Endothelial cell of hepatic sinusoid (primary cell): ENCODE measurements around the gene VDAC1.
"Not testable (repeated sequence)": the region's sequence is repeated elsewhere in the genome, so short reads cannot be mapped to it uniquely, and the experiment has no call there.

Source experiments
- in situ Hi-C: cut with HindIII; loops from 2 replicates; pipeline ENCODE4 v1.10.0; 2017; ENCODE audit warnings: low sequenced_read_pairs

The VDAC1 gene, protein sequence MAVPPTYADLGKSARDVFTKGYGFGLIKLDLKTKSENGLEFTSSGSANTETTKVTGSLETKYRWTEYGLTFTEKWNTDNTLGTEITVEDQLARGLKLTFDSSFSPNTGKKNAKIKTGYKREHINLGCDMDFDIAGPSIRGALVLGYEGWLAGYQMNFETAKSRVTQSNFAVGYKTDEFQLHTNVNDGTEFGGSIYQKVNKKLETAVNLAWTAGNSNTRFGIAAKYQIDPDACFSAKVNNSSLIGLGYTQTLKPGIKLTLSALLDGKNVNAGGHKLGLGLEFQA

DNA sequence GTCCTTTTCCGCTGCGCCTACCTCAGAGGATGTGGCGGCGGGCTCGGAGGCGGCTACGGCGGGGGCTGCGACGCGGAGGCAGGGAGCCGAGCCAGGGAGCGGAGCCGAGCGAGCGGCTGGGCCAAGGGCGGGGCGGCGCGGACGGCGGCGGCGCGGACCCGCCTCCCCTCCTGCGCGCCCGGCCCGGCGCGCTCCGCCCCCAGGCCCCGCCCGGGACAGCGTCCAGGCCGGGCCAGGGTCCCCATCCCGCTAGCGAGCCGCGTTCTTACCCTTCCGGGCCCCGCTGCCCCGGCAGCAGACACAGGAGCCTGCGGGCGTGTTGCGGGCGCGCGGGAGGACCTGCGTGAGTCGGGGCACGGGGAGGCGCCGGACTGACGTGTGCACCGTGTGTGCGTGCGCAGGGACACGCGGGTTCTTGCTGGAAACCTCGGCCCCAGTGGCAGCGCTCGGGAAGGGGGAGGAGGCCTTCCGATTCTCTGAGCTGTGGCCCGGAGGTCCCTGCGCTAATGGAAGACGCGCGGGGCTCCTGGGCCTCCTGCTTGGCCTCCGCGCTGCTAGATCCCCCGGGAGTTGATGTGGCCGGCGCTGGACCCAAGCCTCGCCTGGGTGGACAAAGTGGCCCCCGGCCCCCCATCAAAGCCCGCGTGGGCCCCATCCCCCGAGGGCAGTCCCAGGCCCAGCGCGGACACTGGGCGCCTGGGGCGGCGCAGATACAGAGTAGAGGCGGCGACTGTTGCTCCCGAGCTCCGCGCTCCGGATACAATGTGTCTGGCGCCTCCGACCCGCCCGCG lies at the start of gene VDAC1:
TSS of gene VDAC1 (minus strand) at position 350 of the 791 bp plus-strand sequence. CDS start 11,963 bp downstream, outside the sequence.
- in situ Hi-C loops = no loop called here

DNA sequence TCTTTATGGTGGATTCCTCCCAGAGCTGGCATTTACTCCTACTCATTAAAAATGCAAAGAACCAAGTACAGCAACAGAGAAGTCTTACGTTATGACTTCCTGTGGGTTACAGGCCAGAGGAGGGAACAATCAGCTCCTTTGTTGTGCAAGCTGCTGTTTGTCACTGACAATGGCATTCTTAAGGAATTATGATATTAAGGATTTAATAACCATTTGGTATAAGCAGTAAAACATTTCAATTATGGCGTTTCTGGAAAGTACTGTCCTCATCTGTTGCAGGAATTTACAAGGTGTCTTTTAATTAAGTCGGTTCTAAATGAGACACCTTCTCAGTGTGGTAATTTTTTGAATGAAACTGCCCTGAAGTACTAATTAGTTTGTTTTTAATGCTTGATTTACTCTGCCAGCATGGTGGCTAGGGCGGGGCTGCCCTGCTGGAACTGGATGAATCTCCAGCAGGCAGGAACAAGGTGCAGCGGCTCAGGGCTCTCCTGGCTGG lies 49.1 kb upstream of the VDAC1 start:
- in situ Hi-C loops = loop anchor here (5.0 kb wide), 2 partner anchors 33 to 93 kb away; no protein-coding TSS in a partner anchor

DNA sequence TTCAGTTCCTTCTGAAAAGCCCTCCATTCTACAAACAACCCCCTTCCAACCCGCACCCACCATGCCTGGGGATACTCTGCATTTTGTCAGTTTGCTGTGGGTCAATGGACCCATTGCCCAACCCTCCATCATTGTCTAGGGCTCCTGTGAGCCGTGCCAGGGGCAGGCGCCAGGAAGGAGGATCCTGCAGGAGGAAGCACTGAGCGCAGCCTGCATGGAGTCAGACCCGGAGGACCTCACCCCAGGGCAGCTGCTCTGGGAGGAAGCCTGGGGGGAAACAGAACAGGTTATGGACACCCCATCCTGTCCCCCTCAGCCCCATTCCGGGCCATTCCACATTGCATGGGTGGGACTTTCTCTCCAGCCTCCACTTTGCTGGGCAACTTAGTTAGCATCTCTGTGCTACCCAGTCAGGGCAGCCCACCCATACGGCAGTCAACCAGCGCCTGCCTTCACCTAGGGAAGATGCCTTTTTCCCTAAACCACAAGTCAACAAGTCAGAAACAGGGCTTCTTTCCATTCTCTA lies 48.6 kb upstream of the VDAC1 start:
- in situ Hi-C loops = loop anchor here (5.0 kb wide), 2 partner anchors 34 to 94 kb away; no protein-coding TSS in a partner anchor

DNA sequence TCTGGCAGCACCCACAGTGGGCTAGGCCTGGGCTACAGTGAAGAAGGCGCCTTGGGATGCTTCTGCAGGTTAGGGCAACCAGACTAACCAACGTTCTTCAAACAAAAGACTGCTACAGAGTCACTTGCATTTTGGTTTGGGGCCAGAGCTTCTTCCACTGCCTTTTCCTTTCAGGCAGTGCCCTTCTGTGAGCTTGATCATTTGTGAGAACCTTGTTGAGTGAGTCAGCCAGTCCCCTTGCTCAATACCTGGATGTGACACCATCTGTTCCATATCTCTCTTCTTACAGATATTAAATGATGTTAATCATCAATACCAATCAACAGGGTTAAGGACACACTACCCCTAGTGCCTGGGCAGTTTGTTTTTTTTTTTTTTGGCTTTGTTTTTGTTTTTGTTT lies 46.5 kb upstream of the VDAC1 start:
- in situ Hi-C loops = loop anchor here (5.0 kb wide), 2 partner anchors 36 to 96 kb away; no protein-coding TSS in a partner anchor

DNA sequence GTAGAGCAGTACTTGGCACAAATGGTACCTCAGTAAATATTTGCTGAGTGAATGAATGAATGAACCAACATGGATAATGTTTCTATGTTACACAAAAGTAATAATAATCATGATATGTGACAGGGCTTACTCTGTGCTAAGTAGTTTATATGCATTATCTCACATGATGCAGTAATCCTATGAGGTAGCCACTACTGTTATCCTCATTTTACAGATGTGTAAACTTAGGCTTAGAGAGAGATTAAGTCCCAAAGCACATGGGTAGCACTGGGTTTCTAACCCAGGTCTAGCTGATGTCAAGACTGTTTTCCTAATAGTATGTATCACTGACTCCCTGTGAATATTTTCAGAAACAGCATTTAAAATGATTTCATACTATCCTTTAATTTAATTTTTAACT lies 44.1 kb upstream of the VDAC1 start:
- in situ Hi-C loops = no loop called here

DNA sequence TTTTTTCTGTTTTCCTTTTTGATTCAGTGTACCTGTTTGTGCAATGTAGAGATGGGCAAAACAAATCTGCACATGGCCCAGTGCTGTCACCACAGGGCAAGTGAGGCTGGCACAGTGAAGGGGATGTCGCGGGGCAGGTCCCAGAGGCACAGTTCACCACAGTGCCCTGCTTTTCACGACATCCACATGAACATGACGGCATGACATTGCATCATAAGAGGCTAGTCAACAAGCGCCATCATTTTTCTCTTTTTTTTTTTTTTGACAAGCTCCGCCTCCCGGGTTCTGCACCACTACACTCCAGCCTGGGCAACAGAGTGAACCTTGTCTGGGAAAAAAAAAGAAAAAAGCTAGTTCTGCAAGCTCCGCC lies 42.9 kb upstream of the VDAC1 start:
- in situ Hi-C loops = no loop called here

DNA sequence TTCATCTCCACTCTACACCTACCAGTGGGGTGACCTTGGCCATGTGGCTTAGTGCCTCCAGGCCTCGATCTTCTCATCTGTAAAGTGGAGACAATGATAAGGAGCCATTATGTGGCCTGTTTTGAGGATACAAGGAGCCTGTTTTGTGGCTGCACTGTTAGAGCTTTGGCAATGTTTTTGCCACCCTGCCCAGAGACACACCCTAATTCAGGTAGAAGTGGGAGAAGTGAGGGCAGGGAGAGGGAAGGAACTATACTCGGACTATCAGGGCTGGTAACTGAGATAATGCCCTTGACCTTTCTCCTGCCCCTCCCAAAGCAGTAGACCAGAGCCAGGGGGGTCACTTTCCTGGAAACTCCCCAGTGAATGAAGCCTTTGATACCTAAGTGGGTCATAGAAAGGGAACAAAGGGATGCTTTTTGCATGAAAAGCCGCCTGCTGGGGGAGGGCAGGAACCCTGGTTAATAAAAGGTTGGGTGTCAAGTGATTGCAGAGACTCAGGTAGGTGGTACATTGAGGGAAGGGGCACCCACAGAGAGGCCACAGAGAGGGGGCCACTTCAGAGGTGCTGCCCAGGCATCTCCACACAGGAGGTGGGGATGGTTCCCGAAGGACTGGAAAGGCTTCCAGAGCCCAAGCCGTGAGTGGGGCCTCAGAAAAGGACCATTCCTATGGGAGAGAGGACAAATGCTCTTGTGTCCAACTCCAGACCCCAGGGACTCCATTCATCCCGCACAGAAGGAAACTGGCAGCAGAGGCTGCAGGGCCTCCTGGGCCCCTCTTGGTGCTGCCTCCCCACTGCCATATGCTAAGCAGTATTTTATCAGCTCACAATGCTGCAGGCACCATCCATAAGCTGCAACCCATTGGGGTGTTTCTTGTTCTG lies 42.3 kb upstream of the VDAC1 start:
- in situ Hi-C loops = no loop called here

DNA sequence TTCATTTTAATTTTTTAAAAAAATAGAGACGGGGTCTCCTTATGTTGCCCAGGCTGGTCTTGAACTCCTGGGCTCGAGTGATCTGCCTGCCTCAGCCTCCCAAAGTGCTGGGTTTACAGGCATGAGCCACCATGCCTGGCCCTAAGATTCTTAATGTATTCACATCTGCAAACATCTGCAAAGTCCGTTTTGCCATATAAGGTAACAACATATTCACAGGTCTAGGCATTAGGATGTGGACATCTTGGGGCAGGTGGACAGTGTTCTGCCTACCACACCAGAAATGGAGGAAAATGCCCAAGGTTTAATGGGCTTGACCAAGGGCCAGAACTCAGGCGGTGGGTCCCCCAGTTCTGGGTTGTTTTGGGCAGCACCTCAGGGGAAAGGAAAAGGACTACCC lies 41.6 kb upstream of the VDAC1 start:
- in situ Hi-C loops = no loop called here

DNA sequence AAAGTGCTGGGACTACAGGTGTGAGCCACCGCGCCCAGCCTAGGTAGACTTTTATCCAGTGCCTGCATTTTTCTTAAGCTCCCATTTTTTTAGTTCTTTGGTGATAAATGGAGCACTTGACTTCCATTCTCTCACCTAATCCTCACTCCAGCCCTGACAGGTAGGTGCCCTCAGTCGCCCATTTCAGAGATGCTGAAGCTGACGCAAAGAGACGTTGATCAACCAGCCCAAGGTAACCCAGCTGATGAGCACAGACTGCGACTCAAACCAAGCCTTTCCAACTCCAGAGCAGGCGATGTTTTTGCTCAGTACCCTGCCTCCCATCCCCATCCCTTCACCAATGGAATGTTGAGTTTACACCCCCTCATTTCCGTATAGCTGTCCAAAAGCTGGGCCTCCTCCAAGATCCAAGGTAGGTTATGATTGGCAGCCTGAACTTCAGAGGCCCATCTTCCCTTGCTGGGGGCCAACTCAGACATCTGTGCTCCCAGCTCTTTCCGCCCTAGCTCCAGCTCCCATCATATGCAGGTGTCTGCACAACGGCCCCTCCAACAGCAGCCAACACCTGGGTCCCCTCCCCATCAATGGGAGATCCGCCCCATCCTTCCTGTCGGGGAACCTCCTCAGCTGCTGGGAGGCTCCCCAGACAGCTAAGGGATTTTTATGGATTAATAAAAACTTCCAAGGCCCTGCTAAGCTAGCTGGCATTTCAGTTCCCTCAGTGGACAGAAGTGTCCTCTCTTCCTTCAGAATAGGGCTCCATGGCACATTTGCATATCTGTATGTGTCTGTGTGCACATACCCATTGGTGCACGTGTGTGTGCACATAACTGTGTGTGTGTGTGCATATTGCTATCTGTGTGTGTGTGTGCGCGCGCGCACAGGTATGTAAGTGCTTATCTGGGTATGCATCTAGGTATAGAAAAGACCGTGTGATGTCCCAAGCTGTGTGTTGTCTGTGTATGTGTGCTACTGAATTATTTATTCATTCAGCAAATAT lies 39.3 kb upstream of the VDAC1 start:
- in situ Hi-C loops = no loop called here

DNA sequence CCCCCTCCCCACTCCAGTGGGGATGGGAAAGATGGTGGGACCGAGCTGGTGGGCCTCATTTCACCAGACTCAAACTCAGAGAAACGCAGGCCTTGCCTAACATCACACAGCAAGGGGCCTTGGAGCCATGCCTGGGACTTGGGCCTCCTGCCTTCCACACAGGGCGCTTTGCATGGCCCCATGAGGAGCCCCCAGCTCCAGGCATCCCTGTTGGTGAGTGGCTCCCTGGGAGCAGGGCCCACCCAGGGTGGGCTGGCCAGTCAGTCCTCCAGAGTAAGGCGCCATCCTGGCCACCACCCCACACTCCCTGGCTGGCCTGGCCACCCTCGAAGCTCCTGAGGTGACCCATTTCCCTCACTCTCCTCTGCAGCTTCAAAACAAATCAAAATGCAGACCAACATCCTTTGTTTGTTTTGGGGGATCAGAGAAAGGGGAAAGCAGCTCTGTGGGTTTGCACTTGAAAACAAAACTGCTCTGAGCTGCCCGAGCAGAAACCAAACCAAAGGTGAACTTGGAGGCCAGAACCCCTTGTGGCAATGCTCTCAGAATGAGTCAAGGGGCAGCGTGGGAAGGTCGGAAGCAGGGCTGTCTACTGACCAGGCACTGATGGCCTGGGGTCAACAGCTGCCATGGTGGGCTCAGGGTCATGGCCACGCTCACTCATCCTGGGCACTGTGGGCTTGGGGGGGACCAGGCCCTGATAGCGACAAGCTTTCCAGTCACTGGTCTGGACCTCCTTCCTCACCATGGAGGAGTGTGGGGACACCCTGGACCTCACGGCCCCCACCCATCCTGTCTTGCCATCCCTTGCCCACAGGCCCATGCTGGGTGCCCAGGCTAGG lies 37.0 kb upstream of the VDAC1 start:
- in situ Hi-C loops = no loop called here

DNA sequence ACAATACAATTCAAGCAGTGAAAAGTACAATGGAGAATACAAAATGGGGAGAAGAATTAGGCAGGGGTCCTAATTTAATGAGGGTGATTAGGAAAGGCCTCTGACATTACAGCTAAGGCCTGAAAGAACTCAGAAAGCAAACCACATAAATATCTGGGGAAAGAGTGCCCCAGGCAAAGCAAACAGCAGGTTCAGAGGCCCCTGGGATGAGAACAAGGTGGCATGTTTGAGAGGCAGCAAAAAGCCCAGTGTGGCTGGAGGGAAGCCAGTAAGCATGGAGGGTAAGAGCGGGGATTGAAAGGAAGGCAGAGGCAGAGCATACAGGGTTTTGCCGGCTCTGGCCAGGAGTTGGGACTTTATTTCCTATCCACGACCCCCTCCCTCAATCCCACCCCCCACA lies 33.4 kb upstream of the VDAC1 start:
- in situ Hi-C loops = no loop called here

DNA sequence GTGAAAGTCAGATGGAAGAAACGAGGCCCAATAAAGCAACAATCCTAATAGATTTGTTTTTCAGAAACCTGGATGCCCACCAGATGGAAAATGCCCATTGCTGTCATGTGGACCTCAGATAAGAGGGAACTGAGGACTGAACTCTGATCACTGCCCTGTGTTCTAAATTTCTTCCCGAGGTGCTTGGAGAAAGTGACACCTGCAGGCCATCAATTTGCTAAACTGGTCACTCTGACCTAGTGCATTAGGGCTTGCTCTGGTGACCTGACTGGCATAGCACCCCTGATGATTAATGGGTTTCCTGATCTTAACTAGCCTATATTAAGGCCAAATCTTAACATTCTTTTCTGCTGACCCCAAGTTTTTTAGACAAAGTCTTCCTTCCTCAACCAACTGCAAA lies 32.4 kb upstream of the VDAC1 start:
- in situ Hi-C loops = no loop called here

DNA sequence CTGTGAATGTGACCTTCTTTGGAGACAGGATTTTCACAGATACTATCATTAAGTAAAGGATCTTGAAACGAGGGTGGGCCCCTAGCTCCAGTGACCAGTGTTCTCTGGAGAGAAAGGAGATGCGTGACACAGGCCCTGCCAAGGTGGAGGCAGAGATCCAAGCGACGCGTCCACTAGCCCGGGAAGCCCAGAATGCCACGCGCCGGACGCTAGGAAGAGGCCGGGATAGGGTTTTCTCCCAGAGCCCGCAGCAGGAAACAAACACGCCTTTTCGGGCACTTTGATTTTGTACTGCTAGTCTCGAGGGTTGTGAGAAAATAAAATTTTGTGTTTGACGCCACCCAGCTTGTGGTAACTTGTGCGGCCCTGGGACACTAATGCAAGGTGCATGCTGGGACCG lies 29.6 kb upstream of the VDAC1 start:
- in situ Hi-C loops = no loop called here

DNA sequence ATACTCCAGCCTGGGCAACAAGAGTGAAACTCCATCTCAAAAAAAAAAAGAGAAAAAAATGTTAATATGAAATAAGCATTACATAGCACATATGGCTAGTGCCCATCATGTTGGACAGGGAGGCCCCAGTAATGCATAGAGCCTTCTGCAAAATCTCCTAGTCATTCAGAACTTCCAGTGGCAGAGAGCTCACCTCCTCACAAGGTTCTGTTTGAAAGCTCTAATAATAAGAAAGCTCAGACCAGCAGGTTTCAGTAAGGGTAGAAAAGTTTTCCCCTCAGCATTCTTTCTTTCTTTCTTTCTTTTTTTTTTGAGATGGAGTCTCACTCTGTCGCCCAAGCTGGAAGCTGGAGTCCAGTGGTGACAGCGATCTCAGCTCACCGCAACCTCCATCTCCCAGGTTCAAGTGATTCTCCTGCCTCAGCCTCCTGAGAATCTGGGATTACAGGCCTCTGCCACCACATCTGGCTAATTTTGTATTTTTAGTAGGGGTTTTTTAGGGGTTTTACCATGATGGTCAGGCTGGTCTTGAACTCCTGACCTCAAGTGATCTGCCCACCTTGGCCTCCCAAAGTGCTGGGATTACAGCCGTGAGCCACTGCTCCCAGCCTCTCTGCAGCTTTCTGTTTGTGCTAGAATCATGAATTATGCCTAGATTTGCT lies 25.7 kb upstream of the VDAC1 start:
- in situ Hi-C loops = not testable (repeated sequence)

DNA sequence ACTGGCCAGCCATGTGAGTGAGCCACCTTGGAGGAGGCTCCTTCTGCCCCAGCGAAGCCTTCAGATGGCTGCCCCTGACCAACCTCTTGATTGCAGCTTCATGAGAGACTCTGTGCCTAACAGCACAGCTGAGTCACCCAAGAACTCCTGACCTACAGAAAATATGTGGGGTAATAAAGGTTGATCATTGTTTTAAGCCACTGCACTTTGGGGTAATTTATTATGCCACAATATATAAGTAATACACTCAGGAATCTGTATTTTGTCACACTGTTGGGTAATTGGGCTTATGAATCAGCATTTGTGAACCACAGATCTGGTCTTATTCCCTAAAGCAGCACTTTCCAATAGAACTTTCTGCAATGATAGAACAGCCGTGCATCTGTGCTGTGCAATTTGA lies 24.4 kb upstream of the VDAC1 start:
- in situ Hi-C loops = no loop called here

DNA sequence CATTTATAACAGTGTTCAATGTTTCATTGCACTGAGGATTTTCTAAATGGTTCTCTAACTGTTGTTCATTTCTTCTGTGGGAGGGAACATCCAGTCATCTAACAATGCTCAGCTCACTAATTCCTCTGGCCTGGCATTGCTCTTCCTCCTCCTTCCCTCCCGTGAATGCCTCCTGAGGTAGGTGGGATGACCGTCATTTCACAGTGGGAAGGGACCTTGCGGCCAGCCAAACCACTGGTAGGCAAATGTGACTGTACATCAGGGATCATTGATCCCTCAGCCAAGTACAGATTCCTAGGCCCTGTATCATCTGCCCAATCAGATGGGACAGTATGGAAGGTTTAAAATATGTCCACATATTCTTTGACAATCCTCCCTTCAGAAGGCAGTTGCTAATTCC lies 23.7 kb upstream of the VDAC1 start:
- in situ Hi-C loops = no loop called here

DNA sequence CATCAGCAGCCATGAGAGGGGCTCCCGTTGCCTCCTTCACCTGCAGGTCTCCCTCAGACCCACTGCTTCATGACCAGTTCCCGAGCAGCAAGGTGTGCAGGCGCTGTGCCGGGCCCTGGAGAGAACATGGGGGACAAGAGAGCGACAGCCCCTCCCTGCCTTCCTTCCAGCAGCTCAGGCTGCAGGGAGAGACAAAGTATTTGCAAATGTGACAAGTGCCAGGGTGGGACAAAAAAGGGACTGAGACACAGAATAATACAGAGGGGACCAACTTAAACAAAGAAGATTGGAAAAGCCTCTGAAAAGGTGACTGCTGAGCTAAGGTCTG lies 22.5 kb upstream of the VDAC1 start:
- in situ Hi-C loops = no loop called here

DNA sequence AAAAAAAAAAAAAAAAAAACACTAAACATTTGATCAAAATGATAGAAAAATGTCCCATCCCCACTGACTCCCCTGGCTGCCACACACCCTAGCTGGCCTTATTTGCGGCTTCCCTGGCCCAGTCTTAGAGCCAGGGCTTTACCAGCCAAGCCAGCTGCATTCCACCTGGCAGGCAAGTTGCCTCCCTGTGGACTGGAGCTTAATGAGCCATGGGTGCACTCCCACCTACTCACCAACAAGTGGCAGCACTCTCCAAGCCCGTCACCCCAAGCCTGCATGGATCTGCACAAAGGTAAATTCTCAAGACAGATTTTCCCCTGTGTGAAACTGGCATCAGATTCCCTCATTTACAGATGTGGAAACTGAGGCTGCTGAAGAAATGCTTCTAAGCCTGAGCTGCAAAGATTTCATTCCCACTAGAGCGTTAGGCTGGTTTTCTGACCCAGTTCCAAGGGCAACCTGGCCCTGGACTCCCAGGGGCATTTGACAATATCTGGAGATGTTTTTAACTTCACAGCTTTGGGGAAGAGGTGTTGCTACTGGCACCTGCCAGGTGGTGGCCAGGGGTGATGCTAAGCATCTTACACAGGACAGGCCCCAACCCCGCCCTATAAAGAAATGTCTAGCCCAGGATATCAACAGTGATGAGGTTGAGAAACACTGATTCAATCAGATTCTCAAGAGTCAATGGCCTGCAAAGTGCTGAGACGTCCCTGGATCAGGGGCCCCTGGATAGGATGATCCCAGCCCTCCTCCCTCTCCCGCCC lies 21.9 kb upstream of the VDAC1 start:
- in situ Hi-C loops = no loop called here
